HG03457 (cell line): ENCODE results near the gene NOTCH3.

Experiments
- ATAC-seq: cut with Tn5 transposase; IDR thresholded peaks from one replicate; pipeline ENCODE4 v1.9.1; 2021; ENCODE audit warnings: moderate number of reproducible peaks; ENCODE audit not compliant: unreplicated experiment

NOTCH3 gene

DNA sequence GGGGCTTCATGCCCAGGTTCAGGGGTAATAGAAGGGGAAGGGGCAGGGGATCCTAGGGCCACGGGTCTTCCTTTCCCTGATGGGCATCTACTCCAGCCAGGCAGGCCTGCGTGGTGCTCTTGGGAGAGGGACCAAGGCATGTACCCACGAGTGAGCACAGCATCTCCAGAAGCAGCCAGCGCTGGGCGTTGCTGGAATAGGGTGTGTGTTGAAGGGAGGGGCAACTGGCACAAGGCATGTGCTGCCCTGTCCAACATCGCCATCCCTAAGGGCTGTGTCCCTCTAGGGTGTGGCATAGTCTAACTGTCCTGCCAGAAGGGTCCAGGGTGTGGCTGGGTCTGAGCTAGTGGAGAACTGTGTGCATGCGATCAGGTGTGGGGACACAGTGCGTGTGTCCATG, 2.9 kb downstream of the NOTCH3 start:
- no peak for ATAC-seq

DNA sequence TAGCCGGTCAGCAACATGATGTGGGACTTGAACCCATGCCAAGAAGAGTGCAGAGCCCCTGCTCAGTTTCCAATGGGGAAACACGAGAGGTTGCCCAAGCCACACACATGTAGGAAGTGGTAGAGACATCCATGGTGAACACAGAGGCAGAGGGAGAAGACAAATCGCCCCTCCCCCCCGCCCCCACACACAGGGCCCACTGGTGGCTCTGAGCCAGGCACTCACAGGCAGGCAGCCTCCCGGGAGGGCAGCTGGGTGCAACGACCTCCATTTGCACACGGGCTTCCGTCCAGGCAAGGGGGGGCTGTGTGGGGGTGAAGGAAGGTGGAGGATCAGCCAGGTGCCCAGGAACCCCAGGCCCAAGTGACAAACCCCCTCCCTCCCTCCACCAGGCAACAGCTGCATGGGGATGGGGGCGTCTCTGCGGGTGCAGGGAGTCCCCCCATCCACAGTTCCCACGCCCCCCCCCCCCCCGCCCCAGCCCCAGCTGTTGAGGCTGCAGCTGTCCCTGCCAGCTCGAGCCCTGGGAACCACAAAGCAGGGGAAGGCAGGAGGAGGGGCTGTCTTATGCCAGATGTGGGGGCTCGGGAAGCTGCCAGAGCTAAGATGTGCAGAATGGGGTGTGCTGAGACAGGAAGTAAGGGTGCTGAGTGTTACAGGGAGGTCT, 3.4 kb downstream of the NOTCH3 start:
- no peak for ATAC-seq

DNA sequence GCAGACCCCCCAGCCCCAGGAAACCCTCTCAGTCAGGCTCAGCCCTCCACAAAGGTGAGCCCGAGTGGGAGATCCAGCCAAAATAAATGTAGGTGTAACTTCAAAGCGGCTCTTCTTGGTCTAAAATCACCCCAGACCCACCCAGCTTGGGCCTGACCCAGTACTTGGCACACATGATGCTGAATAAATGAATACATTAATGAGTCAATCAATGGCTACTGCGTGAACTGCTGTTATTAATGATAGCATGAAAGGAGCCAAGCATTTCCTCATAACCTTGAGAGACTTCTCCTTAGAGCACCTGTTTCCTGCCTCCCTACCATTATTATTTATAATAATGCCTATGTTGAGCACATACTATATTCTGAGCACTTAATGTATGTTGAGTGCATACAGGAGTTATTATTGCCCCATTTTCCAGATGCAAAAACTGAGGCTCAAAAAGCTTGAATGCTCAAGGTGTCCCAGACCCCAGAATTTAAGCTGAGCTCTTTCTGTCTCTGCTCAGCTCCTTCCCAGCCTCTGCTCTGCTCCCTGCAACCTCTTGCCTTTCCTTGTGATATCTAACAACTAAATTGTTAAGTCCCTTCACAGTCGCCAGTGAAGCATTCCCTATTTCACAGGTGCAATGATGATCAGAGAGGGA, 4.3 kb downstream of the NOTCH3 start:
- ATAC-seq, result no peak

DNA sequence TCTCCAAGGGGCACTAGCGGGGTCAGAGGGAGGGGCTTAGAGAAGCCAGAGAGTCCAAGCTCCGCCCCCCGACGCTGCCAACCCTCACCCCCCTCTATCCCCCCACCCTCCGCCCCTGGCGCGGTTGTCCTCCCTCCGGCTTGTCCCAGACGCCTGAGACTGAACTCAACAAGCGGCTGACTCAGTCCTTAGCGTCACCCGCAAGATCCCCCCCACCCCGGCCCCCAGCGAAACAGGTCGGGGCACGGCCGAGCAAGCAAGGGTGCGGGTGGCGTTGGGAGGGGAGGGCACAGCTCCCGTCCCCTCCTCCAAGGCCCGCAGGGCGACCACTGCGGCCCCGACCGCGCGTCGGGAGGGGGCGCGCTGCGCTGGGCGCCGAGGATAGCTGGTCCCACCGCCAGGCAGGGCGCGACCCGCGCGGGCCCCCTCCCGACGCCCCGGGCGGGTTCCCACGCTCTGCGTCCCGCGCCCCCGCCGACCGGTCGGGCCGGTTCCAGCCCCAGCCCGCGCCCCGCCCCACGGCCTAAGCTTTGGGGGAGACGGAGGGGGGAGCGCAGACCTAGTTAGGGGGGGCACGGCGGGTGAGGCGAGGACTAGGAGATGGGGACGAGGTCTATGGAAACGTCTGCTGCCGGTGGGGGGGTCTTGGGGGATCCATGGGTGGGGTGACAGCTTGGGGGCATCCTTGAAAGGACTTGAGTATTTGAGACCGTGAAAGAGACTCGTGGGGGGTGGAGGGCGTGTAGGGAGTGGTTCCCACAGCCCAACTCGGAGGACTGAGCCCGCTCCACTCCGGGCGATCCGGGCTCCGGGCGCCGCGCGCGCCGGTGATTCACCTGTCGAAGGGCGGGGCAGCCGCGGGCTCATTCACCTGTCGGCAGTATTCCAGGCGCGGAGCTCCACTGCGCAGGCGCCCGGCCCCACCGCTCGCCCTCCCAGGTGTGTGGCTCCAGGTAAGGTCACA, 5.1 kb downstream of the NOTCH3 start:
- ATAC-seq, result no peak

DNA sequence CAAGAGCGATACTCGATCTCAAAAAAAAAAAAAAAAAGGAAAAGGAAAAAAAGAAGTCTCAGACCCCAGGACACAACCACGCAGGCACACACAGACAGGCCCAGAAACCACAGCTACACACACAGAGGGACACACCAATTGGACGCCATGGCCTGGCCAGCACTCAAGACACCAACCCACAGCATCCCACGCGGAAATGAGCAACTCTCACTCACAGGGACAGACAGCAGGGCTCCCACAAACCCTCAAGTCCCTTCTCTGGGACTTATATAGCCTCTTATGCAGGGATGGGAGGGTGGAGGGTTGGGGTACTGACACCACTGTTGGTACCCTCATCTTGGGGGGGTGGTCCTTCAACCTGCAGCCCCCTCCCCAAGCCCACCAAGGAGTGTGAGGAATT, 5.9 kb downstream of the NOTCH3 start:
- ATAC-seq, result no peak

DNA sequence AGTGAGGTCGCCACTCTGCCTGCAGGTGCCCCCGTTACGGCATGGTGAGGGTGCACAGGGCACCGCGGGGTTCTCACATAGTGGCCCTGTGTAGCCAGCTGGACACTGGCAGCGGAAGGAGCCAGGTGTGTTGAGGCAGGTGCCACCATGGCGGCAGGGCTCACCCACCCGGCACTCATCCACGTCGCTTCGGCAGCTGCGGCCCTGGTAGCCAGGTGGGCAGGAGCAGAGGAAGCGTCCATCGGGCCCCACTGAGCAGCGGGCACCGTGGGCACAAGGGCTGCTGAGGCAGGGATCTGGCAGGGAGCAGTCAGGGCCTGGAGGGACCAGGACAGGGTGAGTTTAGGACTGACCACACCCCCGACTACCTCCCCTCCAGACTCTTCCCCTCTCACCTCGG, 8.8 kb downstream of the NOTCH3 start:
- ATAC-seq, result no peak

DNA sequence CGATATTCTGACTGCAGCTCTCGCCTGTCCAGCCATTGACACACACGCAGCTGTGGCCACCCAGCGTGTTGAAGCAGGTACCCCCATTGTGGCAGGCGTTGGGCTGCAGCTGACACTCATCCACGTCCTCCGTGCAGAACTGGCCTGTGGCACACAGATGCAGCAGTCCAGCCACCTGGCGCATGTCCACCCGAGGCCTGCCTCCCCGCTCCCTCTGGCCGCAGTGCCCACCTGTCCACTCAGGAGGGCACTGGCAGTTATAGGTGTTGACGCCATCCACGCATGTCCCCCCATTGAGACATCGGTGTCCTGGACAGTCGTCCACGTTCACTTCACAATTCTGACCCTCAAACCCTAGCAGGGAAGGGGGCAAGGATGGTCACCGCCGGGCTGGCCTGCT, 9.3 kb downstream of the NOTCH3 start:
- ATAC-seq, result no peak

DNA sequence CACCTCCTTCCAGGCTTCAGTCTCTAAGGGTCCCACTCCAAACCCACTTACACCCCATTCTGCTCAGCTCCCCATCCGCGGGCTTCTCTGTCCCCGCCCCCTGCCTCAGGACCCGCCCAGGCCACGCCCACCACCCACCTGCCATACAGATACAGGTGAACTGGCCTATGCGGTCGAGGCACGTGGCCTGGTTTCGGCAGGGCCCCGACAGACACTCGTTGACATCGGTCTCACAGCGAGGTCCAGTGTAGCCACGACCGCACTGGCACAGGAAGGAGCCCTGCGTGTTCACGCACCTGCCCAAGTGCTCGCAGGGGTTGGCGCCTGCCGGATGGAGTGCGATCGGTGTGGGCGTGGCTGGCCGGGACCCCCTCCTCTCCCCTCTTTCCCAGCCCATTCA, 11.9 kb downstream of the NOTCH3 start:
- ATAC-seq, result no peak

DNA sequence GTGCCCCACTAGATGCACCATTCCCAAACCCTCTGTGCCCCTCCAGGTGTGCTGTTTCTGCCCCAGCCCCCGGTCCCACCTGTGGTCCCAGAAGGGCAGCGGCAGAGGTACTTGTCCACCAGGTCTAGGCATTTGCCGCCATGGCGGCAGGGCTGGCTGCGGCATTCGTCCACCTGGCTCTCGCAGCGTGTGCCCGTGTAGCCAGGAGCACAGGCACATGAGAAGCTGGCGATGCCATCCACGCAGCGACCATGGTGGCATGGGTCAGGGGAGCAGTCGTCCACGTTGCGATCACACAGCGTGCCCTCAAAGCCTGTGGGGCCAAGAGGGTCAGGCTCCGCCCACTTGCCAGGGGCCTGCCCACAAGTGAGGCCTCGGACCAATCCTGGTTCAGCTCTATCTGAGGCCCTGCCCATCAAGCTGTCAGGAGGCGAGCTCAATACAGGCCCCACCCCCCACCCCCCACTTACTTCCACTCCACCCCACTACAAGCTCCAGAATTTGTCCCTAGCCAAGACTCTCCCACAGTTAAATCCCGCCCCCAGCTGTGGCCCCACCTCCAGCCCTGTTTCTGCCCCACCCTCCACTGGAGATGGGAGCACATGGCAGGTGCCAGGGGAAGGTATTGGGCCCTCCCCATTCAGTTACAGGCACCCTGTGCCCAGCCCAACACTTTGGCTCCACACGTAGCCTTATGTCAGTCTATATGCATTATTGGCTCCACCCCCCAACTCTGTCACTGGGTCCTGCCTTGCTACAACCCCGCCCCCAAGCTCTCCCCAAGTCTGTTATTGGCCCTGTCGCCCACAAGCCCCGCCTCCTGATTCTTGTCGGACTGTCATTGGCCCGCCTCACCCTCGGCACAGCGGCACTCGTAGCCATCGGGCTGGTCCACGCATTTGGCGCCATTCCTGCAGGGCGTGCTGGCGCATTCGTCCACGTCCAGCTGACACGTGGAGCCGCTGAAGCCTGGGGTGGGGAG, 13.5 kb downstream of the NOTCH3 start:
- ATAC-seq, result no peak

DNA sequence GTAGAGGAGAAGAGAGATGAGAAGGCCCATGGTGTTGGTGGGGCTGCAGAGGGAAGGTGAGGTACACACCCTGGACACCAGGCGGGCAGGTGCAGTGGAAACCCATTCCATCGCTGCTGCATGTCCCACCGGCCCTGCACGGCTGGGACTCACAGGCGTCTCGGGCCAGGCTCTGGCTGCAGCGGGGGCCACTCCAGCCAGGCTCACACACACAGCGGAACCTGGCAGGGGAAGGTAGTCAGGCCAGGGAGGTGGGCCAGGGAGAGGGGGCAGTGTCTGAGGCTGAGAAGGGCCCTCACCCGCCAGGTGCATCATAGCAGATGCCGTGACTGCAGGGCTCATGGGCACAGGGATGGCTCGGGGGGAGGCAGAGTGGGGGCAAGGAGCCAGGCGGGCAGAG, 15.6 kb downstream of the NOTCH3 start:
- no peak for ATAC-seq

DNA sequence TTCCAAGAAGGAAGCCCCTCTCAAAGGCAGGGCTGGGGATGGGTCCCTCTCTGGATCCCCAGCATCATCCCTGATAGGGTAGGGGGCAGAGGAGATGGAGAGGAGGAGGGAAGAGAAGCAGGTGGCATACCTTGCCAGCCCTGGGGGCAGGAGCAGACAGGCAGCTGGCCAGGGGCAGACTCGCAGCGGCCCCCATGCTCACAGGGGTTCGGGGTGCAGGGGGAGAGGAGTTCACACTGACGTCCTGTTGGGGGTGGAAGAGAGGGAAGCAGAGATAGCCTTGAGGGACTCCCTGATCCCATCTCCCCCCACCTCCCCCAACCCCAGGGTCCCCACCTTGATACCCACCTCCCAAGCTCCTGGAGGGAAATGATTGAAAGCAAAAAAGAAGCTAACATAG, 16.0 kb downstream of the NOTCH3 start:
- no peak for ATAC-seq

DNA sequence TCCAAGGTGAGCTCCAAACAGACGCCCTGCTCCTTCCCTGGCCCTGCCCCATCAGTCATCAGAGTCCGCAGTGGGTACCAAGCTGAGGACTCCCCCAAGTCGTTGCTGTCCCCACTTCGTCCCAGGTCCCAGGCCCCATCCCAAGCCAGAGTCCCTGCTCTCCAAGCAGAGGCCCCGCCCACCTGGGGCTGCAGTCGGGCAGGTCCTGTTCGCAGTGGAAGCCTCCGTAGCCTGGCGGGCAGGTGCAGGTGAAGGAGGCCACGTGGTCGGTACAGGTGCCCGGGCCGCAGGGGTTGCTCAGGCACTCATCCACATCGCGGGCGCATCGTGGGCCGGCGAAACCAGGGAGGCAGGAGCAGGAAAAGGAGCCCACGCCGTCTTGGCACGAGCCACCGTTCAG, 19.4 kb downstream of the NOTCH3 start:
- no peak for ATAC-seq

DNA sequence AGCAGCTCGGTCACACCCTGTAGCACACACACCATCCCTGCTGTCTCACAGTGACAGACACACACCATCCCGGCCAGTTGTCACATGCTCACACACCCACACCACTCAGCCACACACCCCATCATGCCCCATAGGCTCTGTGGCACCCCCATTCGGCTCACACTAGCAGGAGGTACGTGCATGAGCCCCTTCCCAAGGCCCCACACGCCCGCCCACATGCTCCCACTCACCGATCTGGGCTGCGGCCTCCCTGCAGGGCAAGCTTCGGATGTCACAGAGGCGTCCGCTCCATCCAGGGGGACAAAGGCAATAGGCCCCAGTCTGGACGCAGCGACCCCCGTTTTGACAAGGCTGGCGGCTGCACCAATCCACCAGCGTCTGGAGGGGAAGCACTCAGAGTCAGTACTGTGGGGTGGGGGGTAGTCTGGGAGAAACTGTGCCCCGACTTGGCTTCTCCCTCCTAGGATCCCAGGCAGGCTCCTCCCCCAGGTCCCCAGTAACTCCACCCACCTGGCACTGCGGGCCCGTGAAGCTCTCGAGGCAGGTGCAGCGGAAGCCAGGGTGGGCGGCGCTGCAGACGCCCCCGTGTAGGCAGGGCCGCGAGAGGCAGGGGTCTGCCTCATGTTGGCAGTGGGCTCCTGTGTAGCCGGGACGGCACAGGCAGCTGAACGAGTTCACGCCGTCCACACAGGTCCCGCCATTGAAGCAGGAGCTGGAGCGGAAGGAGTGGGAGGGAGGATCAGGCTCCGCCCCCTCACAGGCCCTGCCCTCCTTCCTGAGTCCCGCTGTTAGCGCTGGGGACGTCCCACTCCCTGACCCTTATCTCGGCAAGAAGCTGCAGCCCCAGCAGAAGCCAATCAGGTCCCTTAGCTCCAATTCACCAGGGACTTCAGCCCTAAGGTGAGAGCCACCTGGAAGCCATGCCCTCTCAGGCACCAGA, 20.1 kb downstream of the NOTCH3 start:
- ATAC-seq, result no peak

DNA sequence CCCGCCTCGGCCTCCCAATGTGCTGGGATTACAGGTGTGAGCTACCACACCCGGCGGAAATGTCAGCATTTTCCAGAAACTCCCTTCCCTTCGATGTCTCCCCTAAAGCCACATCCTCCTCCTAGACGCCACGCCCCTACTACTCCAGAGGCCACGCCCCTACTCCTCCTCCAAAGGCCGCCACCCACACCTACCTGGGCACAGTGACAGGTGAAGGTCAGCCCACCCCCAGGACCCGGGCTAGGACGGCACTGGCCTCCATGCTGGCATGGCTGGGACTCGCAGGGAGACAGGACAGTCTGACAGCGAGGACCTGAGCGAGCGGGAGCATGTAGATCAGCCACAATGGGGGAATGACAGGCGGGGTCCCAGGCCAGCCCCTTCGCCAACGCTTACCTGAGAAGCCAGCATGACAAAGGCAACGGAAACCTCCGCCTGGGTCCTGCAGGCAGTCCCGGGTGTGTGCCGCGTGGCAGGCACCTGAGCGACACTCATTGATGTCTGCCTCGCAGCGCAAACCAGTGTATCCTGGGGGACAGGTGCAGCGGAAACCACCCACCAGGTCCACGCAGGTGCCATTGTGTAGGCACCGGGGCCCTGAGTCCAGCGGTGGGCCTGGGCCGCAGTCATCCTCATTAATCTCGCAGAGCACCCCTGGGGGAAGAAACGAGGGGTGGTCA, 22.0 kb downstream of the NOTCH3 start:
- no peak for ATAC-seq

DNA sequence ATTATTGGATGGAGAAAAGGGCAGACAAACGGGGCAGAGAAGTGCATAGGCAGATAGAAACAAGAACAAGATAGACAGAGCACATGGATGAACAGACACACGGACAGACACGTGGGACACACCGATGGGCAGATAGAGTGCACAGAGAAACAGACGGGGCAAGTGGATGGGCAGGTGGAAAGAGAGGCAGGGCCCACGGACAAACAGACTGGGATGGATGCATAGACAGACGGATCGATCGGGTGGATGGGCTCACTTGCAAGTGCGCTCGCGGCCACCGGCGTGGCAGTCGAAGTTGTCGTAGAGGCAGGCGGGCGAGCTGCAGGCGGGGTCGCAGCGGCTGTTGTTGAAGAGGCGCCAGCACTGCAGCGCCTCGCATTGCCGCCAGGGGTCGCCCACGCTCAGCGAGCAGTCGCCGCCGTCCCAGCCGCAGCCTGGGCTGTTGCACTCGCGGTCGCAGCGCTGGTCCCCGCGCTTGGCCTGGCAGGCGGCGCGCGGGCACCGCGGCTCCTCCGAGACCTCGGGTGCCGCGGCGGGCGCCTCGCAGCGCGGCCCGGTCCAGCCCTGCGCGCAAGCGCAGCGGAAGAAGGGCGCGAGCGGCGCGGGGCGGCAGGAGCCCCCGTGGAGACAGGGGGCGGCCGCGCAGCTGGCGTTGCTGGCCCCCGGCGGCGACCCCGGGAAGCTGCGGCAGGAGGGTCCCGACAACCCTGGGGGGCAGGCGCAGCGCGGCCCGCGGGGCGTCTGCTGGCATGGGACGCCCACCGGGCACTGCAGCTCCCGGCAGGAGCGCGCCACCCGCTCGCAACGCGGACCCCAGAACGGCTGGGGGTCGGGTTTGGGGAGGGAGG, 23.3 kb downstream of the NOTCH3 start:
- no peak for ATAC-seq

DNA sequence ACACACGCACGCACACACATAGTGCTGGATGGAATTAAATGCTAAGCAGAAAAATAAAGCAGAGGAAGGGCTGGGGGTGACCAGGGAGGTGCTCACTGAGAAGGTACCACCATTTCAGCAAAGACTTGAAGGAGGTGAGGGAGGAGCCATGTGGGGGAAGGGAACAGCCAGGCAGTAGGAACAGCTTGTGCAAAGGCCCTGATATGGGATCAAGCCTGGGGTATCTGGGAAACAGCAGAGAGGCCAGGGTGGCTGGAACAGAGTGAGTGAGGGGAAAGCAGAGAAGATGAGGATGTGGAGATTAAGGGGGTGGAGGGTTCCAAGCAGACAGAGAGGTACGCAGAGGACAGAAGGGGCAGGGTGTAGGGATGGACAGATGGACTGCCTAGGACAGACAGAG, 25.2 kb downstream of the NOTCH3 start:
- ATAC-seq, result no peak

DNA sequence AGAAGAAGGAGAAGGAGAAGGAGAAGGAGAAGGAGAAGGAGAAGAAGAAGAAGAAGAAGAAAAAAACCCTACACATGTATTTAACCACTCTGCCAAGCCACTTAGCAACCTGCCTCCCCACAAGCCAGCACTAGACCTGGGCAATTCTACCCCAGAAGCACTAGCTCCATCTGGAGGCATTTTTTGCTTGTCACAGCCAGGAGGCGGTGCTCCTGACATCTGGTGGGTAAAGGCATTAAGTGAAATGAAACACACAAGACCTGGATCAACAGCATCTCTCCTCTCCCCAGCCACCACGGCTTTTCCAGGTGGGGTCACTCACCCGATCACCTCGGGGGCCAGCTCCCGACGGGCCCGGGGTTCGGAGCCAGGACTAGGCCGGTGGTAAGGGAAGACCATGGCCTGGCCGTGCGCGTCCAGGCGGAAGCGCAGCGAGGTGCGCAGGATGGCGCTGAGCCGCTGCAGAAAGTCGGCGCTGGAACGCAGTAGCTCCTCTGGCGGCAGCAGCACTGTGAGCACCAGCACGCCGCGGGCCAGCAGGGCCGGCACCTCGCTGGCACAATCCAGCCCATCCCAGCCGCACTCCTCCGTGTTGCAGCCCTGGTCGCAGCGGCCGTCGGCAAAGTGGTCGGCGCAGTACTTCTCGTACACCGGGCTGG, 26.9 kb downstream of the NOTCH3 start:
- ATAC-seq, result no peak

DNA sequence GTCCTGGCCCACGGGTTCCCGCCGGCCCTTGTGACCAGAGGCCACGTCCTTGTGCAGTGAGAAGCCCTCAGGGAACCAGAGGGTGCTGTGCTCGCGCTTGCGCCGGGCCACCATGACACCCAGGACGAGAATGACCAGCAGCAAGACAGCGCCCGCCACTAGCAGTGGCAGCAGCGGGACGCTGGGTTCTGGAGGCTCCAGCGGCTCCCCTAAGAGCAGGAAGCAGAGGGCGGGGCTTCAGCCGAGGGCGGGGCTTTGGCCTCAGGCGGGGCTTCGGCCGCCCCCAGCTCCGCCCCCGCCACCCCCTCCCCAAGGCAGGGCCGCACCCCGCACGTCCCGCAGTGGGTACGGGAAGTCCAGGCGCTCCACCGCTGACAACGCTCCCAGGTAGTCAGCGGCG, 30.4 kb downstream of the NOTCH3 start:
- ATAC-seq, result no peak
